Stimulated activated CD8-positive, alpha-beta memory T cell treated with anti-CD3 and anti-CD28 coated beads, Interleukin-7, amount 100 ng/mL, for 48 hours (primary cell): Measurements from ENCODE around the gene ECE1.

ENCODE experiments used
- DNase-seq, 2 donors: peaks; one replicate each; pipeline ENCODE4 v3.0.0-alpha.2; 2020; ENCODE audit warnings: low read depth in 1 of 2; ENCODE audit errors: extremely low read depth in 1 of 2

ECE1 gene

GRCh38 chr1:21255284-21255942 is 34.9 kb downstream of the ECE1 start:
- peak in 1 of 2 donors; percentile 72 for DNase-seq

- no peak for DNase-seq
Measured at GRCh38 chr1:21254335-21254951, 35.8 kb downstream of the ECE1 start.

- DNase-seq: no peak
Measured at GRCh38 chr1:21251773-21252471, 38.3 kb downstream of the ECE1 start.

GRCh38 chr1:21249940-21250493 is 40.2 kb downstream of the ECE1 start:
- no peak for DNase-seq

GRCh38 chr1:21247892-21248715 is 42.2 kb downstream of the ECE1 start:
- DNase-seq: no peak

- no peak for DNase-seq
Measured at GRCh38 chr1:21246905-21247642, 43.2 kb downstream of the ECE1 start.

GRCh38 chr1:21245688-21246229 is 44.5 kb downstream of the ECE1 start:
- no peak for DNase-seq

GRCh38 chr1:21244986-21245687 is 45.1 kb downstream of the ECE1 start:
- DNase-seq: no peak

- no peak for DNase-seq
Measured at GRCh38 chr1:21244154-21244553, 46.1 kb downstream of the ECE1 start.

- no peak for DNase-seq
Measured at GRCh38 chr1:21242846-21243245, 47.4 kb downstream of the ECE1 start.

- DNase-seq: no peak
Measured at GRCh38 chr1:21241771-21242581, 48.3 kb downstream of the ECE1 start.

- DNase-seq: no peak
Measured at GRCh38 chr1:21240706-21241105, 49.6 kb downstream of the ECE1 start.

- no peak for DNase-seq
Measured at GRCh38 chr1:21239221-21239620, 51.0 kb downstream of the ECE1 start.

GRCh38 chr1:21238141-21238800 is 52.0 kb downstream of the ECE1 start:
- DNase-seq: no peak

DNA sequence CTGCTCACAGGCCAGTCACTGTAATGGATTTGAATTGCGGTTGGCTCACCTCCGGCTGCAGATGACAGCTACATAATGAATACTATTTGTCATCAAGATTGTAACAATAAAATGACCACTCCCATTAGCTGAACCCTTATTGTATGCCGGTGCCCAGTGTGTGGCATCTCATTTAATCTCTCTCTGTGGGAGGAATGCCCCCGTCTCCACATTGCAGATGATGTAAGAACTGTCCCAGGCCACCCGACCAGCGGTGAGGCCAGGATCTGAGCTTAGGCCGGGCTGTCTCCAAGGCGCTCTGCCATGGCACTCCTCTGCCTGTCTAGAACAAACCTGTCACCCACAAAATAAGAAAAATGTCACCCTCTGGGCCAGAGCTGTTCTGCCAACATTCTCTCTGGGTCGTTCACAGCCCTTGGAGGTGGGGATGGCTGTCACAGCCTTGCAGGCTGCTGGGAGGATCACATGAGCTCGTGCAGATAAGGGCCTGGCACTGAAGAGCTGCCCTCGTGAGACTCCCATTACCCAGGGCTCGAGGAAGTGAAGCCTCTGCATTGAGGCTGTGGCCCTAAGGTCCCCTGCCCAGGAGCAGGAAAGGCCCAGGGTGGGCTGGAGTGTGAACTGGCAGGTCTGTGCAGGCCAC is 52.7 kb downstream of the ECE1 start:
- DNase-seq: no peak

DNA sequence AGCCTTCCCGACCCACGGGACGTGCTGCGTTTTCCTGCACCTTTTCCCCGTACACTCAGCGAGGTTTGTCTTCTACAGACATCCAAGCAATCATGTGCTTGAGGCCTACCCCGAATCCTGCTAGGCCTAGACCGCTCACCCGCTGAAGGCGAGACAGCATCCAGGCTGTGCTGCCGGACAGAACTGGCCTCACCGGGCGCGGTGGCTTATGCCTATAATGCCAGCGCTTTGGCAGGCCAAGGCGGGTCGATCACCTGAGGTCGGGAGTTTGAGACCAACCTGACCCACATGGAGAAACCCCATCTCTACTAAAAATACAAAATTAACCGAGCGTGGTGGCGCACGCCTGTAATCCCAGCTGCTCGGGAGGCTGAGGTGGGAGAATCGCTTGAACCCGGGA is 54.1 kb downstream of the ECE1 start:
- DNase-seq: no peak

DNA sequence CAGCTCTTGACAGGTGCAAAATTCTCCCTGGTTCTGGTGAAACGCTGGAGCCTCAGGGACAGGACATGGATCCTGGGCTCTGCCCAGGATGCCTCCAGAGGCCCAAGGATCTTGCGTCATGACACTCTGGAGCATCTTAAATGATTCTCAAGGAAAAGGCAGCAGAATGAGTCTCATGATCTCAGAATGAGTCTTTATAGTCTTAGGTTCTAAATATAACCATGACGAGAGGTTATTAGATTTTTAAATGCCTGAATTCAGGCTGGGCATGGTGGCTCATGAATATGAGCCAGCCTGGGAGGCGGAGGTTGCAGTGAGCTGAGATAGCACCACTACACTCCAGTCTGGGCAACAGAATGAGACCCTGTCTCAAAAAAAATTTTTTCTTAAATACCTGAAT is 55.5 kb downstream of the ECE1 start:
- no peak for DNase-seq

DNA sequence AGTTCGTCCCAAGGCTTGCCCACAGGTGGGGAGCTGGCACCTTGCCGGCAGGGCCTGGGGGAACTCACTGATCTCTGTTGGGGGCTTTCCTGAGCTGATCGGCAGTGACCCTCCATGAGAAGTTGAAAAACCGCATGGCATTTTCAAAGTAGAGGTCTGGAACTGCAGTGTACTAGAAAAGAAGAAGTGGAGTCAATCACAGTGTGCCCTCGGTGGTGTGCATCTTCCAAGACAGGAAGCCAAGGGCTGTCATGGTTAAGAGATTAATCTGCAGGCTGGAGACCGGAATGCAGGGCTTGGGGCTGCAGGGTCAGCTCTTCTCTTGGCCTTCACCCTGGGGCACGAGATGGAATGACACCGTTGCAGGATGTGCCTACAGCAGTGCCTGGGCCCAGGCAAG is 56.8 kb downstream of the ECE1 start:
- no peak for DNase-seq
